HEK293T (cell line): ENCODE data around the gene GALNT18.

Source experiments
- HDGF ChIP-seq: fragments of 450-650 bp; IDR thresholded peaks from 2 replicates; pipeline ENCODE4 v1.6.1; 2017; ENCODE audit warnings: antibody characterized with exemption, borderline replicate concordance
- SUZ12 ChIP-seq: fragments of 450-650 bp; IDR thresholded peaks from 2 replicates; pipeline ENCODE4 v1.6.1; 2016; ENCODE audit warnings: mild to moderate bottlenecking
- TF ChIP-seq, protein P1 (sequence below): fragments of 450-650 bp; IDR thresholded peaks from 2 replicates; pipeline ENCODE4 v1.6.1; 2016

DNA sequence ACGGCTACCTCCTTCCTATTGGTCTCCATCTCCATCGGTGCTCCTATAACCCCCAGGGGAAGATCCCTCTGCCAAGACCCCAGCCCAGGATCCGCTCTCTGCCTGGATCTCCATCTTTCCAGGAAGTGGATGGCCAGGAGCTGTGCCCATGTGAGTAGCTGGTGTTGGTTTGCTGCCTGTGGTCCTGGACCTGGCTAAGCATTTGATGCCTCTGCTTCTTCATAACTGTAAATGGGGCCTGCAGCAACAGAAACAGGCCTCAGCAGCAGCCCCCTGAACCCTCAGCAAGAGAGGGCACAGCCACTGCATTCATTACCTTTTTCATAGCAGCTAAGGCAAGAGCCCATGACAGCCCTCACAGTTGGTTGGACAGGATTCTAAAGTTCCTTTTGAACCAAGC, 242.1 kb downstream of the GALNT18 start:
- TF ChIP-seq SUZ12: no peak
- TF ChIP-seq, protein P1, sequence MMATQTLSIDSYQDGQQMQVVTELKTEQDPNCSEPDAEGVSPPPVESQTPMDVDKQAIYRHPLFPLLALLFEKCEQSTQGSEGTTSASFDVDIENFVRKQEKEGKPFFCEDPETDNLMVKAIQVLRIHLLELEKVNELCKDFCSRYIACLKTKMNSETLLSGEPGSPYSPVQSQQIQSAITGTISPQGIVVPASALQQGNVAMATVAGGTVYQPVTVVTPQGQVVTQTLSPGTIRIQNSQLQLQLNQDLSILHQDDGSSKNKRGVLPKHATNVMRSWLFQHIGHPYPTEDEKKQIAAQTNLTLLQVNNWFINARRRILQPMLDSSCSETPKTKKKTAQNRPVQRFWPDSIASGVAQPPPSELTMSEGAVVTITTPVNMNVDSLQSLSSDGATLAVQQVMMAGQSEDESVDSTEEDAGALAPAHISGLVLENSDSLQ: no peak
- no peak for TF ChIP-seq HDGF
